Nephron (organoid): ENCODE results near the gene PLEKHA1.

Experiments used
- H3K27ac Mint-ChIP-seq, 3 experiments: 2 replicates each; pipeline ENCODE4 v1.8.0; 2020; ENCODE audit warnings: mixed read lengths in 3 of 3, mild to moderate bottlenecking in 2 of 3, moderate library complexity in 1 of 3
- H3K27me3 Mint-ChIP-seq: 2 replicates; pipeline ENCODE4 v1.8.0; 2021; ENCODE audit warnings: low read depth, mild to moderate bottlenecking, moderate library complexity, mixed read lengths
- H3K36me3 Mint-ChIP-seq: 2 replicates; pipeline ENCODE4 v1.8.0; 2020; ENCODE audit warnings: low read depth, mixed read lengths
- H3K4me1 Mint-ChIP-seq: 2 replicates; pipeline ENCODE4 v1.8.0; 2020; ENCODE audit warnings: mixed read lengths
- H3K4me3 Mint-ChIP-seq, 3 experiments: 2 replicates each; pipeline ENCODE4 v1.8.0; 2020; ENCODE audit warnings: mild to moderate bottlenecking in 3 of 3, mixed read lengths in 3 of 3, moderate library complexity in 2 of 3
- H3K9me3 Mint-ChIP-seq: 2 replicates; pipeline ENCODE4 v1.8.0; 2020; ENCODE audit warnings: mixed read lengths
- TF ChIP-seq, protein P1 (sequence below), 3 experiments: fragments of 200-600 bp; sonication (generic); IDR thresholded peaks; one replicate each; pipeline ENCODE4 v1.5.0; 2021; ENCODE audit warnings: antibody characterized with exemption in 3 of 3; ENCODE audit not compliant: unreplicated experiment in 3 of 3

The PLEKHA1 gene

DNA sequence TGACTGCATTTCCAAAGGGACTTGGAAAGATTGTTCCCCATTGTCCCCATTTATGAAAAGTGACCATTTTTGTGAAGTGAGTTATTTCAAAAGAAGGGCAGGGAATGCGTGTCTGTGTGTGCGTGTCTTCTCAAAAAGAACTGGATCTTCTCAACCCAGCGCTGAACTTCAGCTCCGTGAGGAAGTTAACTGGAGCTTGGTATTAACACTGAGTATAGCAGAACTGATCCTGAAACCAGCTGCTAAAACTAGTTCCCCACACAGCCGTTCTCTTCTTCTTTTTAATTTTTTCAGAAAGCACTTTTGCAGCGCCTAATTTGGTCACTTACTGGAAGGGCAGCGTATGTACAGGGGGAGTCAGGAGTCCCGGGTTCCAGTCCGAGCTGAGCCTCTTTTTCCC lies 45.8 kb upstream of the PLEKHA1 start:
- H3K9me3 Mint-ChIP-seq = no peaks in the 10 kb centered on the region
- H3K4me1 Mint-ChIP-seq = no peaks in the 10 kb centered on the region
- H3K36me3 Mint-ChIP-seq = no peaks in the 10 kb centered on the region
- no peak overlapping the region for H3K27ac Mint-ChIP-seq
- peaks cover 12% of the 10 kb centered on the region for H3K27me3 Mint-ChIP-seq
- no peak overlapping the region for H3K4me3 Mint-ChIP-seq
- TF ChIP-seq, protein P1, sequence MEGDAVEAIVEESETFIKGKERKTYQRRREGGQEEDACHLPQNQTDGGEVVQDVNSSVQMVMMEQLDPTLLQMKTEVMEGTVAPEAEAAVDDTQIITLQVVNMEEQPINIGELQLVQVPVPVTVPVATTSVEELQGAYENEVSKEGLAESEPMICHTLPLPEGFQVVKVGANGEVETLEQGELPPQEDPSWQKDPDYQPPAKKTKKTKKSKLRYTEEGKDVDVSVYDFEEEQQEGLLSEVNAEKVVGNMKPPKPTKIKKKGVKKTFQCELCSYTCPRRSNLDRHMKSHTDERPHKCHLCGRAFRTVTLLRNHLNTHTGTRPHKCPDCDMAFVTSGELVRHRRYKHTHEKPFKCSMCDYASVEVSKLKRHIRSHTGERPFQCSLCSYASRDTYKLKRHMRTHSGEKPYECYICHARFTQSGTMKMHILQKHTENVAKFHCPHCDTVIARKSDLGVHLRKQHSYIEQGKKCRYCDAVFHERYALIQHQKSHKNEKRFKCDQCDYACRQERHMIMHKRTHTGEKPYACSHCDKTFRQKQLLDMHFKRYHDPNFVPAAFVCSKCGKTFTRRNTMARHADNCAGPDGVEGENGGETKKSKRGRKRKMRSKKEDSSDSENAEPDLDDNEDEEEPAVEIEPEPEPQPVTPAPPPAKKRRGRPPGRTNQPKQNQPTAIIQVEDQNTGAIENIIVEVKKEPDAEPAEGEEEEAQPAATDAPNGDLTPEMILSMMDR (IDR thresholded peaks at IDR 0.05; ENCODE audit: unreplicated experiment in 3 of 3) = no peak

DNA sequence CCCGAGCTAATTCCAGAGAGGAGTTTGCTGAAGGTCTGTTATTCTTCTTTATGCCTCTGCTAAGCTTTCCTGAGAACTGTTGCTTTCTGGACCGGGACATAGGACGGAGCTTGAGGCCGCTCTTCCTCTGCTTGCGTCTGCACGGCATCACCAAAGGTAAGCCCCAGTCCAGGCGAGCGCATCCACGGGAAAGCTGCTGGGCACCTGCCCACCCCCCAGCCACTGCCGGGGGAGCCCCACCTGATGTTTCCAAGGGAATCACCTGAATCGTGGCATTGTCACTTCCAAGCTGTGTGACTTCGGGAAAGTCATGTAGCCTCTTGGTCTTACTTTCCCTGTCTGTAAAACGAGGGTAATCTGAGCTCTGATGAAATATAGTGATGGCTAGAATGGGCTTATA lies 45.1 kb upstream of the PLEKHA1 start:
- Mint-ChIP-seq H3K36me3 (no peaks in the 10 kb centered on the region), H3K27me3 (peaks cover 12% of the 10 kb centered on the region), H3K27ac (no peak overlapping the region), H3K4me3 (no peak overlapping the region), H3K9me3 (no peaks in the 10 kb centered on the region), H3K4me1 (no peaks in the 10 kb centered on the region)
- TF ChIP-seq, protein P1 (IDR thresholded peaks at IDR 0.05; ENCODE audit: unreplicated experiment in 3 of 3) = no peak

DNA sequence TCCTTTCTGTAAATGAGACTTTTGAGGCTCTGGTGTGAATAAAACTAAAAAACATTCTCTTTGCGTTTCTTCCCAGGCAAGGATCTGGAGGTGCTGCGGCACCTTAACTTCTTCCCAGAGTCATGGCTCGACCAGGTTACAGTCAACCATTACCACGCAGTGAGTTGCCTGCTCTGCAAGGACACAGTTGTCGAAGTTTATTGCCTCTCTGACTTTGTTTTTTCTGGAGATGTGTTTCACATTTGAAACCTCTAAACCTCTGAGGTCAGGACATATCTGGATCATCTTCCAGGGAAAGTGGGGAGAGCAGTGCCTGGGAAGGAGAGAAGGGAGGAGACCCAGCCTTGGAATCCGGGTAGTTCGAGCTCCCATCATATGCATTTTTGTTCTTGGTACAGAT lies 43.4 kb upstream of the PLEKHA1 start:
- no peaks in the 10 kb centered on the region for H3K4me1 Mint-ChIP-seq
- peak overlapping the region; percentile 83 to 95 (median 85) for H3K27ac Mint-ChIP-seq
- H3K9me3 Mint-ChIP-seq = no peaks in the 10 kb centered on the region
- H3K4me3 Mint-ChIP-seq = no peak overlapping the region
- H3K27me3 Mint-ChIP-seq = peaks cover 12% of the 10 kb centered on the region
- TF ChIP-seq, protein P1 (IDR thresholded peaks at IDR 0.05; ENCODE audit: unreplicated experiment in 3 of 3) = no peak
- no peaks in the 10 kb centered on the region for H3K36me3 Mint-ChIP-seq

DNA sequence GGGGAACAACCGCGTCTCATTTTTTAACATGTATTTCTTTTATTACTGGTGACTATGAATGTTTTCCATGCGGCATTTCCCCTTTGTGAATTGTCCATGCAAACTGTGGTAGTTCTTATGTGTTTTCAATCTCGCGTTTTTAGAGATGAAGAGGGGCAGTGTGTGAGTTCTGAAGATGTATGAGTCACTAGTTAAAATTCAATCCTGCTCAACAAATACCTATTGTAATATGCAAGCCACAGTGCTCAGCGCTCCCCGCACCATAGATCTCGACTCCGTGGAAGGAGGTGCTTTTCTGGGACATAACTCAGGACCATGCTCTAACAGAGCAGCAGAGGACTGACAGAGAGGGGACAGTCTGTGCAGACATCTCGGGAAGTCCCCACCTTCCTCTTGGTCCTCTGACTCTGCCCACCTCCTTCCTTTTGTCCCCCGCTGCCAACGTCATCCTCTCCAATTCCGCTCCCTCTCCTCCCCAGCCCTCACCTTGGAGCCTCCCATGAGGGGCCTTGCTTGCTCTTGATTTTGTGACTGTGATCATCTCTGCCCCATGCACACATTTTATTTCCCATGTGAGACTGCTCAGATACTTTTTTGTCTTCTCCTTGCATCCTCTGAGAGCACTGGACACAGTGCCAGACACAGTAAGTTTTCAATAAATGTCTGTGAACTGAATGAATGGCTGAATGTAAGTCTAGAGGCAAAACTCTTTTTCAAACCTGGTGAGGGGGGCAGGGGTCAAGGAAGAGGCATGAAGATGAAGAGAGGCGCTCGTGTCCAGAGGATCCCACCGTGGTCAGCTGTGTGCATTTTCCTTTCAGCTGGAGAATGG lies 42.7 kb upstream of the PLEKHA1 start:
- H3K36me3 Mint-ChIP-seq = no peaks in the 10 kb centered on the region
- no peaks in the 10 kb centered on the region for H3K9me3 Mint-ChIP-seq
- no peaks in the 10 kb centered on the region for H3K4me1 Mint-ChIP-seq
- H3K27ac Mint-ChIP-seq = peak overlapping the region; percentile 83 to 95 (median 85)
- H3K4me3 Mint-ChIP-seq = no peak overlapping the region
- peaks cover 12% of the 10 kb centered on the region for H3K27me3 Mint-ChIP-seq
- TF ChIP-seq, protein P1 (IDR thresholded peaks at IDR 0.05; ENCODE audit: unreplicated experiment in 3 of 3) = no peak

DNA sequence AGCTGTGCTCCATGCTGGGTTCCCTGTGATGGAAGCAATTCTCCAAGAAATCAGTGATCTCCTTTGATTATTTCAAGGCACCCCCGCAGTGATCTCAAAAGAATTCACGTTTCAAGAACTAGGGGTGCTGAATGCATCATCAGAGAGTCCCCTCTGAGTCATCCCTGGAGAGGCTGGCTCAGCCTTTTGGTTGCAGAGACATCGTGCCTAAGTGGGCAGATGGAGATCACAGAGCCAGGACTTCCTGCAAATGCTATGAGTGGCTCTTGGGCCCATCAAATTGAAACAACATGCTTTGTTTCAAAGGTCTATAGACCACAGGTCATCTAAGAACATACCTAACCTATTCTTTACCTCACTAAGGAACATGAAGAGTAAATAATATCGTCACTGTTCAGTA lies 41.5 kb upstream of the PLEKHA1 start:
- TF ChIP-seq, protein P1 (IDR thresholded peaks at IDR 0.05; ENCODE audit: unreplicated experiment in 3 of 3) = no peak
- Mint-ChIP-seq H3K4me3 (no peak overlapping the region), H3K27me3 (peaks cover 12% of the 10 kb centered on the region), H3K9me3 (no peaks in the 10 kb centered on the region), H3K27ac (no peak overlapping the region), H3K36me3 (no peaks in the 10 kb centered on the region), H3K4me1 (peaks cover 2% of the 10 kb centered on the region)

DNA sequence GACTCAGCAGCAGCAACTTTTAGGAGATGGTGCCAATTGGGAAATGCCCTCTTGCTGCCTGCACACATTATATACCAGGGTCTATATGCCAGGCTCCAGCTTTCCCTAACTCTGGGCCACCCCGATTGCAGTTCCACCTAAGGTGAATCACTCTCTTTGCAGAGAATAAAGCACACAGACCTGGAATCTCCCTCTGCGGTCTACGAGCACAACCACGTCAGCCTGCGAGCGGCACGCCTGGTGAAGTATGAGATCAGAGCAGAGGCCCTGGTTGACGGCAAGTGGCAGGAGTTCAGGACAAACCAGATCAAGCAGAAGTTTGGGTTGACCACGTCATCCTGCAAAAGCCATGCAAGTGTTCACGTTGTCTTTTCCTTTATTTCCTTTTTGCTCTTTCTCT lies 38.2 kb upstream of the PLEKHA1 start:
- peaks cover 5% of the 10 kb centered on the region for H3K27me3 Mint-ChIP-seq
- no peak overlapping the region for H3K4me3 Mint-ChIP-seq
- H3K36me3 Mint-ChIP-seq = no peaks in the 10 kb centered on the region
- peaks cover 12% of the 10 kb centered on the region for H3K4me1 Mint-ChIP-seq
- TF ChIP-seq, protein P1 (IDR thresholded peaks at IDR 0.05; ENCODE audit: unreplicated experiment in 3 of 3) = no peak
- H3K27ac Mint-ChIP-seq = no peak overlapping the region
- no peaks in the 10 kb centered on the region for H3K9me3 Mint-ChIP-seq
